ENCODE measurements around the gene CD3G.
"Not testable (repeated sequence)": the region's sequence is repeated elsewhere in the genome, so short reads cannot be mapped to it uniquely, and the experiment has no call there.

Gene CD3G

GRCh38 chr11:118343981-118344515 is at the start of gene CD3G:
TSS of gene CD3G (plus strand) at chr11:118344344. CDS start at chr11:118344424, 80 bp downstream.
- DNase-seq (ENCODE audit: low spot score): no peak

DNA sequence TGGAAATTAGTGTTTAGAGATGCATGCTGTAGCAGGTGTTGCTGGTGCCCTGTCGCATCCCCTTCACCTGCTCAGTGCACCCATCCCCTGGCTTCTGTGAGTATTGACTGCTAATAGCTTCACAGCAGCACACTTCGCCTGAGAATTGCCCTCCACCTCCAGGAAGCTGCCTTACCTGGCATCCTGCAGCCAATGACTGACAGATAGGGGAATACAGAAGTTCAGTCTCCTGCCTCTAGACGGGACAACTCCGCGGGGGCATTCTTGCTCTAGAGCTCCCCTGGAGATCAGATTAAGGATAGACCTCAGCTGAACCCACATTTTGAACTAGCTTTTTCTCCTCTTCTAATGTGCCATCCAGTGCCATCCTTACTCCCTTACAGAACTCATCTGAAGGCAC is 48.9 kb upstream of the CD3G start:
- peak; percentile 36 for DNase-seq (ENCODE audit: low spot score)

GRCh38 chr11:118295815-118296454 is 48.2 kb upstream of the CD3G start:
- peak; percentile 44 for DNase-seq (ENCODE audit: low spot score)

DNA sequence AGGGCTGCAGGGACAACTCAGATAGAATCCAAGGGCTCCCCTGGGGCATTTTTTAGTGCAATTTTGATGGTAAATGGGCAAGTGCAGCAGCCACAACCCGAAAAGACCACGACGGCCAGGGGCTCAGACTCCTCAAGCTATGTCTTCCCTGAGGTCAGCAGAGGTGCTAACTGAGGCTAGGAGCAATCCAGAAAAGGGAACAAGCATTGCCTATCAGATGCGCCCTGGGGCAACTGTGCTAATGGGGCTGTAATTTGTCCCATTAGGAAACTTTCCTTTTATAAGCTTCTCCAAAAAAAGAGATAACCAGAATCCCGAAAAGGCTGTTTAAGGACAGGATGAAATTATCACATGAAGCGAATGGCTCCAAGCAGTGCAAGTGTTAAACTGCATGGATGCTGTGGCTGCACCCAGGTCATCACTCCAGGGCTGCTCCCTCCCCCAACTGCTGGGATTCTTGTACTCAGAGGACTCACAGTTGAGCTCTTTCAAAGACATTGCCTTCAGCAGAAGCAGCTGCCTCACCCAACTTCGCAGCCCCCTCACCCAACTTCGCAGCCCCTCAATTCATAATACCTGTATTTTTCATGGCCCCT is 42.4 kb upstream of the CD3G start:
- no peak for DNase-seq (ENCODE audit: low spot score)

GRCh38 chr11:118304227-118304567 is 39.9 kb upstream of the CD3G start:
- no peak for DNase-seq (ENCODE audit: low spot score)

GRCh38 chr11:118304568-118305248 is 39.4 kb upstream of the CD3G start, which contains the start of gene CD3E:
TSS of gene CD3E (plus strand) at chr11:118304730. CDS start at chr11:118304953, 223 bp downstream.
- DNase-seq (ENCODE audit: low spot score): no peak

DNA sequence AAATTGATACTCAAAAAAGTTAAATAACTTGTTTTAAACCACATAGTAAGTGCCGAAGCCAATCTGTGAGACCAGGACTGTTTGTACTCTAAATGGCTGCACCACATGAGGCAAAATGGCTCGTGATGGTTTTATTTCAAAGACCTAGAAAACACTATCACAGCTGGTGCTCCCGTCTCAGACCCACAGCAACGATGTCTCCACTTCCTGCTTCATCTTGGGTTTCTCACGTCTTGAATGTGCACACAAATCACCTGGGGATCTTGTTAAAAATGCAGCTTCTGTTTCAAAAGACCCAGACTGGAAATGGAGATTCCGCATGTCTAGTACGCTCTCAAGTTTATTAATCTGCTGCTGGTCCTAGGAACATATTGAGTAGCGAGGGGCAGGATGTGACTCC is 38.4 kb upstream of the CD3G start:
- DNase-seq (ENCODE audit: low spot score): no peak

GRCh38 chr11:118306556-118306955 is 37.6 kb upstream of the CD3G start:
- DNase-seq (ENCODE audit: low spot score): no peak

DNA sequence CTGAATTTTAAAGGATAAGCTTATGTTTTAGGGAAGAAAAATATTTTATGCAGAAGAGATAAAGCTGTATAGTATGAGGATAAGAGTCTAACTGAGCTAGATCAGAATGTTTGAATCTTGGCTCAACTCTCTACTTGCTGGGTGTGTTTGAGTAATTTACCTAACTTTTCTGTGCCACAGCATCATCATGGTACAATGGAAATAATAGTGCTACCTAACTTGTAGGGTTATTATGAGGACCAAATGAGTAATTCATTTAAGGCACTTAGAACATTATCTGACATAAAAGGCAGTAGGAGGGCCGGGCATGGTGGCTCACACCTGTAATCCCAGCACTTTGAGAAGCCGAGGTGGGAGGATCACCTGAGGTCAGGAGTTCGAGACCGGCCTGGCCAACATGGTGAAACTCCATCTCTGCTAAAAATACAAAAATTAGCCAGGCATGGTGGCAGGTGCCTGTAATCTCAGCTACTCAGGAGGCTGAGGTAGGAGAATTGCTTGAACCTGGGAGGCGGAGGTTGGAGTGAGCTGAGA is 35.1 kb upstream of the CD3G start:
- DNase-seq (ENCODE audit: low spot score): not testable (repeated sequence)

- DNase-seq (ENCODE audit: low spot score): no peak
Measured at GRCh38 chr11:118310271-118310670, 33.9 kb upstream of the CD3G start.

GRCh38 chr11:118310781-118311485 is 33.2 kb upstream of the CD3G start:
- DNase-seq (ENCODE audit: low spot score): no peak

DNA sequence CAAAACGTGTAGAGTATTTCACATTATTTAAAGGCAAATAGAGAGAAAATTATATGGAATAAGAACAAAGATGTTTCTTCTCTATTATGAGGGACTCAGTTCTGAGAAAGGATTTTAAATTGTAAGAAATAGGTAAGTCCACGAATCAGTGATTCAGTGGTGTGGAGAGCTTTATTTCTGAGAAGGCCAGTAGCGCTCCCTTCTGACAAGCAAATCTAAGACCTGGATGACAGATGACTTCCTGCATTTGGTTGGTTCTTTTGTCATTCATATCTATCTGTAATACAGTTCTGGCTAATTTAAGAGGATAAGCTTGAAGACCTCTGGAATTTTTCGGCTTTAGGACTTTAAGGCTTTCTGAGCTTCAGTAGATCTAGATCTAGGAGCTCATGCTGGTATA is 32.6 kb upstream of the CD3G start:
- no peak for DNase-seq (ENCODE audit: low spot score)

DNA sequence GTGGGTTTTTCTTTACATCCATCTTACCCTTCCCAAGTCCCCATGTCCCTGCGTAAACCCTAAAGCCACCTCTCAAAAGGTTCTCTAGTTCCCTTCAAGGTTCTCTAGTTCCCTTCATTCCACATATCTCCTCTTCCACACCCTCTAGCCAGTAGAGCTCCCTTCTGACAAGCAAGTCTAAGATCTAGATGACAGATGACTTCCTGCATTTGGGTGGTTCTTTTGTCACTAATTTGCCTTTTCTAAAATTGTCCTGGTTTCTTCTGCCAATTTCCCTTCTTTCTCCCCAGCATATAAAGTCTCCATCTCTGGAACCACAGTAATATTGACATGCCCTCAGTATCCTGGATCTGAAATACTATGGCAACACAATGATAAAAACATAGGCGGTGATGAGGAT is 31.8 kb upstream of the CD3G start:
- DNase-seq (ENCODE audit: low spot score): no peak

DNA sequence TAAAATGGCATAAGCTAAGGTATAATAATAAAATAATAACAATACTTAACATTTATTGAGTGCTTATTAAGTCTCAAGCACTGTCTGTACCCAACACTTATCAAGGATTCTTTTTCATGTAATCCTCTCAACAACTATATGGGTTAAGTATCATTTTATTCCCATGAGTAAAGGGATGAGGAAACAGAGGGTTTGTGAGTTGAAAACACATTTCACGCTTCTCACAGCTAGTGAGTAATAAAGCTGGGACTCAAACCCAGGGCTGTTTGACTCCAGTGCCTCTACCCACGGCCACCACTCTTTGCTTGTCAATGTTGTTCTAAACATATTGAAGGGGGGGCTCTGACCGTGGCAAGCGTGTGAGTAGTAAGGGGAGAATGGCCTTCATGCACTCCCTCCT is 30.9 kb upstream of the CD3G start:
- DNase-seq (ENCODE audit: low spot score): no peak

DNA sequence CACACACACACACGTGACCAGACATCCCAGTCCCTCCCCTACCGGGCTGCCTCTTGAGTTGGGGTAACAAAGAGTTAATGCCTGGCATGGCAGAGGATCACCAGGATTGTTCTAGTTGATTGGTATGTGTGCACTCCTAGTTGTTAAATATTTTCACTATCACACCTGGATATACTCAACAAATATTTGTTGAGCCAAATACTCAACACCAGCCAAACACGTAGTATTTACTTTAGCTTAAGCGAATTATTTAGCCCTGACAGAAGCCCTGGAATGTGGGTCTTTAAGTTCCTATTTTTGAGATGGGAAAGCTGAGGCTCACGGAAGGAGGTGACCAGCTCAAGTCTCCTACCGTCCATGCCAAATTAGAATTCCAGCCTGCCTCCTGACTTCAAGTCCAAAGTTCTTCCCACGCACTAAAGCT is 29.1 kb upstream of the CD3G start:
- DNase-seq (ENCODE audit: low spot score): no peak

DNA sequence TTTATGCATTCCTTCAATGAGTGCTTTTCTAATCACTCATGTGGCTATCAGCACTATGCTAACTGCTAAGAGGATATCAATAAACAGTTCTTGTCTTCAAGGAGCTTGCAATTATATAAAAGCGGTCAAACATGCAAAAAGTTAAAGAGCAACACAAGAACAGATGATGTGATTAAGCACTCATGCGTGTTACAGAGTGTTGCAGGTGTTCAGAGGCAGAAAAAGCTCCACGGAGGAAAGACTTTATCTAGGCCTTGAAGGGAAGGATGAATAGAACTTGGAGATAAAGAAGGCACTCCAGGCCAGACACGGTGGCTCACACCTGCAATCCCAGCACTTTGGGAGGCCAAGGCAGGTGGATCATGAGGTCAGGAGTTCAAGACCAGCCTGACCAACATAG is 26.0 kb upstream of the CD3G start:
- no peak for DNase-seq (ENCODE audit: low spot score)

- DNase-seq (ENCODE audit: low spot score): no peak
Measured at GRCh38 chr11:118318581-118319336, 25.4 kb upstream of the CD3G start.

DNA sequence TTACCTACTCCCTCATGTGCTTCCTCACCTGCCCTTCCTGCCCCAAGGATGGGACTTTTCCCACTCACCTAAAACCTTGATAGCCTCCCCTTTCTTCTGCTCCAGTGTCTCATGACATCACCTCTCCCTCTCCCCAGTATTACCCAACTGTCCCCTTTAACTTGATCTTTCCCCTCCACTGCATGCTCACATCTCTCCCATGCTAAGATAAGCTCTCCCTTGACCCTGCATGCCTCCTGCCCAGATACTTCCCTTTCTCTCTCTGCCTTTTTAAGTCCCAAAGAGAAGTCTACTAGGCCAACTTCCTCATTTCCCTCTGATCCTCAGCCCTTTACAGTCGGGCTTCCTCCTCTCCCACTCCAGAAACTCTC is 24.8 kb upstream of the CD3G start:
- DNase-seq (ENCODE audit: low spot score): no peak

- no peak for DNase-seq (ENCODE audit: low spot score)
Measured at GRCh38 chr11:118320515-118320914, 23.6 kb upstream of the CD3G start.

GRCh38 chr11:118321386-118322082 is 22.6 kb upstream of the CD3G start:
- DNase-seq (ENCODE audit: low spot score): no peak

- DNase-seq (ENCODE audit: low spot score): no peak
Measured at GRCh38 chr11:118322721-118323120, 21.4 kb upstream of the CD3G start.

All from iPS-NIHi11 (cell line).